Bronchial epithelial cell (primary cell): ENCODE measurements around the gene EXOC6B. TPM values are rescaled to one million over a fixed set of nuclear protein-coding genes. Genes with fewer than 3 reads are reported as not detected.
"Not testable (repeated sequence)": the region's sequence is repeated elsewhere in the genome, so short reads cannot be mapped to it uniquely, and the experiment has no call there.

ENCODE experiments used
- DNase-seq: peaks from one replicate; pipeline ENCODE4 v3.0.0-alpha.2; 2010; ENCODE audit warnings: low read depth
- FAIRE-seq: peaks from 2 replicates; lab custom pipeline; 2011; peaks lifted over from hg19 to GRCh38; lab: Jason Lieb, UNC
- H3K27me3 ChIP-seq: 2 replicates; pipeline ENCODE4 v1.5.1; 2011; ENCODE audit warnings: low read length; ENCODE audit not compliant: control insufficient read depth, insufficient read depth
- H3K36me3 ChIP-seq: 2 replicates; pipeline ENCODE4 v1.5.1; 2011; ENCODE audit warnings: low read length; ENCODE audit not compliant: control insufficient read depth, insufficient read depth
- H3K4me3 ChIP-seq: 2 replicates; pipeline ENCODE4 v1.5.1; 2011; ENCODE audit warnings: mild to moderate bottlenecking, low read depth, low read length, control low read depth
- CTCF ChIP-seq: IDR thresholded peaks from 2 replicates; pipeline ENCODE4 v1.5.1; 2011; ENCODE audit warnings: mild to moderate bottlenecking, moderate library complexity, low read length, control low read depth, inconsistent platforms; ENCODE audit not compliant: insufficient read depth, severe bottlenecking
- total RNA-seq: library from RNA; depleted of rRNA; stranded (reverse); fragments of >200 nt; gene quantifications from 2 replicates; pipeline ENCODE4 v1.2.1, GENCODE V29; 2014

EXOC6B gene
- total RNA-seq, 1 donor from 2014 or later, result 26.9 TPM

DNA sequence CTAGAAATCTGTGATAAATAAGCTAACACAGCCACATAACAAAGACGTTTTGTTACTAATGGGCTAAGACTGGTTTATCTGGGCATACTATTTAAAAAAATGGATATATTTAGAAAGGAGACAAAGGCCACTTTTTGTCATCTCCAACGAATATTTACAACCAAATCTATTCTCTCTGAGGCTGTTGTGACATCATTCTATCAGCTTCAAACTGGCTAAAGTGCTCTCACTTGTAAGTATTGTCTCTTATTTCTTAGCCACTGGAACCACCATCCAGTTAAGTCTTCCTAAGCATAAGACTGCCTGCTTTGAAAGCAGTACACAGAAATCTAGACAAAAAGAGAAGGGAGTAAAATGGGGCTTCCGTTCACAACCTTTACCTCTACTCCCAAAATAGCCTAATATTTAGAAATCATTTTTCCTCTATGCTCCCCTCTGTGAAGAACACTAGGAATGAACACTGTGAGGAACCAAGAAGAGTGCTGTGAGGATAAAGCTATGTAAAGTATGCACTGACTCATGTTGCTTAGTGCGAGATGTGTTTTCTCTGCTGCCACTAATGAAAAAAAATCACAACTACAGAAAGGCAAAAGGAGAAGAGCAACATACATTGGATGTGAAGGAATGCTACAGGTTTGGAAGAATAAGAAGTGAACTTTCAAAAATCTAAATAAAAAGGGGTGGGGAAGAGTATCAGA, 264.1 kb downstream of the EXOC6B start:
- DNase-seq, result peak; percentile 30
- FAIRE-seq, result no peak
- H3K36me3 ChIP-seq, result no peaks in the 10 kb centered on the region
- H3K4me3 ChIP-seq, result no peak overlapping the region
- TF ChIP-seq CTCF, result no peak
- no peaks in the 10 kb centered on the region for H3K27me3 ChIP-seq

DNA sequence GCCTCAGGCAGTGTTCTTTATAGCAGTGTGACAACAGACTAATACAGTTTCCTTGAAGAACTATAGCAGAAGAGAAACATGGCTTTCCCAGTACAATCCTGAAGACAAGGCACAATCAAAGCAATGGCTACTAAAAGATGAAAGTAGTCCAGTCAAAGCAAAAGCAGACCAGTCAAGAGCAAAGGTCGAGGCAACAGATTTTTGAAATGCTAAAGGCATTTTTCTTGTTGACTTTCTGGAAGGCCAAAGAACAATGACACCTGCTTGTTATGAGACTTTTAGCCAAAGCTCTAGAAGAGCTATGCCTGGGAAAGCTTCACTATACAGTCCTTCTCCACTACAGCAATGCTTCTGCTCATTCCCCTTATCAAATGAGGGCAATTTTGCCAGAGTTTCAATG, 269.9 kb downstream of the EXOC6B start:
- FAIRE-seq (no peak), DNase-seq (no peak)
- Histone ChIP-seq H3K4me3 (no peak overlapping the region), H3K27me3 (no peaks in the 10 kb centered on the region), H3K36me3 (no peaks in the 10 kb centered on the region)
- no peak for TF ChIP-seq CTCF

DNA sequence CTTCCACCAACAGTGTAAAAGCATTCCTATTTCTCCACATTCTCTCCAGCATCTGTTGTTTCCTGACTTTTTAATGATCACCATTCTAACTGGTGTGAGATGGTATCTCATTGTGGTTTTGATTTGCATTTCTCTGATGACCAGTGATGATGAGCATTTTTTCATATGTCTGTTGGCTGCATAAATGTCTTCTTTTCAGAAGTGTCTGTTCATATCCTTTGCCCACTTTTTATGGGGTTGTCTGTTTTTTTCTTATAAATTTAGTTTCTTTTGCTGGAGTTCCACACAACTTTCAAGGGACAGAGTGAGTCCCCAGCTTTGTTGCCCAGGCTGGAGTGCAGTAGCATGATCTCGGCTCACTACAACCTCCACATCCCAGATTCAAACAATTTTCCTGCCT, 270.5 kb downstream of the EXOC6B start:
- FAIRE-seq, H3K4me3 ChIP-seq, H3K27me3 ChIP-seq, DNase-seq, H3K36me3 ChIP-seq: not testable (repeated sequence)

DNA sequence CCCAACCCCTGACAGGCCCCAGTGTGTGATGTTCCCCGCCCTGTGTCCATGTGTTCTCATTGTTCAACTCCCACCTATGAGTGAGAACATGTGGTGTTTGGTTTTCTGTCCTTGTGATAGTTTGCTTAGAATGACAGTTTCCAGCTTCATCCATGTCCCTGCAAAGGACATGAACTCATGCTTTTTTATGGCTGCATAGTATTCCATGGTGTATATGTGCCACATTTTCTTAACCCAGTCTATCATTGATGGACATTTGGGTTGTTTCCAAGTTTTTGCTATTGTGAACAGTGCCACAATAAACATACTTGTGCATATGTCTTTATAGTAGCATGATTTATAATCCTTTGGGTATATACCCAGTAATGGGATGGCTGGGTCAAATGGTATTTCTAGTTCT, 270.9 kb downstream of the EXOC6B start:
- not testable (repeated sequence) for DNase-seq, H3K4me3 ChIP-seq, FAIRE-seq, H3K27me3 ChIP-seq, H3K36me3 ChIP-seq

DNA sequence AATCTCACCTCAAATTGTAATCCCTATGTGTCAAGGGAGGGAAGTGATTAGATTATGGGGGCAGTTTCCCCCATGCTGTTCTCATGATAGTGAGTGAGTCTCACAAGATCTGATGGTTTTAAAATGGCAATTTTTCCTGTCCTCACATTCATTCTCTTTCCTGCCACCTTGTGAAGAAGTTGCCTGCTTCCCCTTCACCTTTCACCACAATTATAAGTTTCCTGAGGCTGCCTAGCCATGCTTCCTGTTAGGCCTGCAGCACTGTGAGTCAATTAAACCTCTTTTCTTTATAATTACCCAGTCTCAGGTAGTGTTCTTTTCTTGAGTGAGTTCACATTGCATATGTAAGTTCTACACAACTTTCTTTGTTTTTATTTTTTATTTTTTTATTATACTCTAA, 271.5 kb downstream of the EXOC6B start:
- Histone ChIP-seq H3K36me3 (no peaks in the 10 kb centered on the region), H3K4me3 (no peak overlapping the region), H3K27me3 (no peaks in the 10 kb centered on the region)
- TF ChIP-seq CTCF, result no peak
- DNase-seq, result no peak
- FAIRE-seq, result no peak

DNA sequence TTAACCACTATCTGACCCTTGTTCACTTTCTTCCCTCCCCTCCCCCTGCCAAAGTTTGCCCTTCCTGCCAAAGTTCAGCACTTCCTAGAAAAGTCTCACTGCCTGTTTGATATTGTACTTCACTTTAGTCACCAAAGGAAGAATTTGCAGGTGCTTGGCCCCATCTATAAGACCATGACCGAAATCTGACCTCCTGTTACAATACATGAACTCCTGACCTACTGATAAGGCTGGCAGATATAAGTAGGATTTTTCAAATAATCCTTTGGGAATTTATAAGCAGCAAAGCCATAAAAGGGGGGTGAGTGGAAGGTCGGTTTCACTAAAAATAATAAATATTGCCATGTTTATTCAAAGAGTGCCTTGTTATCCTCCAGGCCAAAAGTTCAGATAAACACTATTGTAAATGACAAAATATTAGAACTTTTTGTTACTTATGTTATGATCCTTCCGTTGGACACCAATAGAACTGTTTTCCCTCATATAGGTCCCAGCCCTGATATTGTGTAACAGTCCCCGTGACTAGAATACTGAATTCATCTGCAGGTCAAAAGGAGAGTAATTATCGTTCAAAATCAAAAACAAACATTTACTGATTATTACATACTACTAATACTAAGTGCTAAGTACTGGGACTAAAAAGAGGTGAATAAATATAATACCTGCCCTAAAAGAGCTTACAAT, 277.6 kb downstream of the EXOC6B start:
- DNase-seq (no peak), FAIRE-seq (no peak)
- Histone ChIP-seq H3K27me3 (no peaks in the 10 kb centered on the region), H3K36me3 (no peaks in the 10 kb centered on the region), H3K4me3 (no peak overlapping the region)
- TF ChIP-seq CTCF, result no peak

DNA sequence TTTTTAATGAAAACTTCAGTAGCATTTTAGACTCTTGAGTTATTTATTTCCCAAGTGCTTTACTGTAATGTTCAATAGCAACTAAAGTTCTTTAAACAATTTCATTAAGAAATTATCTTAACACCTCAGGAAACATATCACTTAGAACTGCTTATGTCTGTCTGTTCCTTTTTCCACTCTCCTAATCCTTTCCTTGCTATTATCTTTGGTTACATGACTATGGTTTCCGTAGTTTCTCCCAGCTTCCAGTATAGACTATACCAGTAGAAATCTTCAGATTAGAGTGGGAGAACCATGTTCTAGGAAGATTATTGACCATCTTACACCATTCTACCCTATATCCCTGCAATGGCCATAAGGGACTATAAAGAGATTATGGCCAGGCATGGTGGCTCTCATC, 280.0 kb downstream of the EXOC6B start:
- Histone ChIP-seq H3K27me3 (no peaks in the 10 kb centered on the region), H3K4me3 (no peak overlapping the region), H3K36me3 (no peaks in the 10 kb centered on the region)
- FAIRE-seq (no peak), DNase-seq (no peak)
- no peak for TF ChIP-seq CTCF
